Right forelimb (tissue), 1 donor: ENCODE data around the gene ITGB5.
"Not testable (repeated sequence)": the region's sequence is repeated elsewhere in the genome, so short reads cannot be mapped to it uniquely, and the experiment has no call there.

Experiments used
- DNase-seq: peaks from one replicate; pipeline ENCODE4 v3.0.0-alpha.2; 2018

The ITGB5 gene

DNA sequence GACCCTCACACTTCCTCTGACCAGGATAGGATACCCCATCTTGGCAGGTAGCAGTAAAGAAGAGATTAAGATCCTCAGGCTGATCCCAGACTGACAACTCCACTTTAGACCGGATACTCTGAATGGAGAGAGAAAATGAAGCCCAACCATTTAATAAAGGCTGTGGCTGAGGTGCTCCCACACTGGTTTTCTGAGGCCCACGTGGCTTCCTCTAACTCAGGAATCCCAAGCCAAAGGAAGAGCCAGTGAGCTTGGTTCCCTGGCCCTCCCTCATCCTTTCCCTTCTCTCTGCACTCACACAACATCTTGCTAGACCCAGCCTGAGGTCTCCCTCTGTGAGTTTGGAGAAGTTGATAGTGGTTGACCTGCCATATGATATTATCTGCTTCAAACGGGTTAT is 78.1 kb downstream of the ITGB5 start:
- no peak for DNase-seq

DNA sequence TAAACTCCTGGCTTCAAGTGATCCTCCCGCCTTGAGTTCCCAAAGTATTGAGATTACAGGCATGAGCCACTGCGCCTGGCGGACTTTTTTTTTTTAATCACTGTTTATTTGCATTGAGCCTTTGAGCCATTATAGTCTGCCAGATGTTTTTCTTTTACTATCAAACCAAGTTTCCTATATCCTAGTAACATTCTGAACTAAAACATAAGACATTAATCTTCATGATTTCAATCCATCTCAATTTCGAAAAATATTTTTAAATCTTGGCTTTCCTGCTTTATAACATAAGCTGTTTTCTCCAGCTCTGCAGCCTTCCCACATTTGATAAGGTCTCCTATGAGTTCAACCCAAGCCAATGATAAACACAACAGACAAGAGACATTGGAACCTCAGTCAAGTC is 81.5 kb downstream of the ITGB5 start:
- DNase-seq: no peak

DNA sequence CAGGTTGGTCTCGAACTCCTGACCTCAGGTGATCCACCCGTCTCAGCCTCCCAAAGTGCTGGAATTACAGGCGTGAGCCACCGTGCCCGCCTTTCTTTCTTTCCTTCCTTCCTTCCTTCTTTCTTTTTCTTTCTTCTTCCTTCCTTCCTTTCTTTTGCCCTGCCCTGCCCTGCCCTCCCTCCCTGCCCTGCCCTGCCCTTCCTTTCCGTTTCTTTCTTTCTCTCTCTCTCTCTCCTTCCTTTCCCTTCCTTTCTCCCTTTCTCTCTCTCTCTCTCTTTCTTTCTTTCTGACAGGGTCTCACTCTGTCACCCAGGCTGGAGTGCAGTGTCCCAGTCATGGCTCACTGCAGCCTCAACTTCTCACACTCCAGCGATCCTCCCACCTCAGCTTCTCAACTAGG is 82.3 kb downstream of the ITGB5 start:
- no peak for DNase-seq

DNA sequence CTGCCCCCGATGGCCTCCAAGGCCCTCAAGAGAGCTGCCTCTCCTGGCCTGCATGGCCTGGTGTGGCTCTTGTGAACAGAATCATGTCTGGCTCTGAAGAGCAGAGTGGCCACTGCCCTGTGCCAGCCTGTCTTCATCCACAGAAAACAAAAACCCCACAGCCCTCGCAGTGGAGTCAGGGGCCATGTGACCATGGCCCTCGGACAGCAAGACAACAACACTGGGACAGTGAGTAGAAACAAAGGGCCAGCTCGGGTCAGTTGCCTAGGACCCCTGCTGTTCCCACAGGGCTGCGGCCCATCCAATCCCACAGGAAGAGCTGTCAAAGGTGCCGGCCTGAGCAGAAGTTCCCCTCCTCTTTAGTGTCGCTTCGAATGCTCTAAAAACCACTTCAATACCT is 84.5 kb downstream of the ITGB5 start:
- no peak for DNase-seq

DNA sequence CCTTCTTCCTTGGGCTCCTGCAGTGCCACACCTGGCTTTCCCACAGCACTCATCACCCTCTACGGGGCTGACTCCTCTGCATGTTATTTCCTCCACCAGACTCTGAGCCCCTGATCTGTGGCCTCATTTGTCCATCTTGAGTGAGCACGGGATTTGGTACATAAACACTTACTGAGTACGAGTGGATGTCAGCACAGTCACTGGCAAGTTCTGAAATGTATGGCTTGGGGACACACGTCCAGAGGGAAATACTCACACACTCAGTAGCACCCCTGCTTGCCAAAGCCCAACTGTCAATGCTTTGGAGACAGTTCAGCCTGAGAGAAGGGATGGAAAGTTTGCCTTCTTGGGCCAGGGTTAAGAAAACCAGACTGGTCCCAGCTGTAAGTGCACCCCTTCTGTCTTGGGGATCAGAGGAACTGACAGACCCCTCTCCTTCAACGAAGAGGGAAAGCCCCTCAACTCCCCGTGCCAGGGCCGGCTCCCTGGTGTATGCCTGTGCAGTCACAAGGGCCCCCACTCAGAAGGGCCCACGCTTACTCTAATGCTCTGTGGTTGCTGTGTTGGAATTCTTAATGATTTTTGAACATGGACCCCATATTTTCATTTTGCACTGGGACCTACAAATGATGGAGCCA is 85.0 kb downstream of the ITGB5 start:
- DNase-seq: no peak

DNA sequence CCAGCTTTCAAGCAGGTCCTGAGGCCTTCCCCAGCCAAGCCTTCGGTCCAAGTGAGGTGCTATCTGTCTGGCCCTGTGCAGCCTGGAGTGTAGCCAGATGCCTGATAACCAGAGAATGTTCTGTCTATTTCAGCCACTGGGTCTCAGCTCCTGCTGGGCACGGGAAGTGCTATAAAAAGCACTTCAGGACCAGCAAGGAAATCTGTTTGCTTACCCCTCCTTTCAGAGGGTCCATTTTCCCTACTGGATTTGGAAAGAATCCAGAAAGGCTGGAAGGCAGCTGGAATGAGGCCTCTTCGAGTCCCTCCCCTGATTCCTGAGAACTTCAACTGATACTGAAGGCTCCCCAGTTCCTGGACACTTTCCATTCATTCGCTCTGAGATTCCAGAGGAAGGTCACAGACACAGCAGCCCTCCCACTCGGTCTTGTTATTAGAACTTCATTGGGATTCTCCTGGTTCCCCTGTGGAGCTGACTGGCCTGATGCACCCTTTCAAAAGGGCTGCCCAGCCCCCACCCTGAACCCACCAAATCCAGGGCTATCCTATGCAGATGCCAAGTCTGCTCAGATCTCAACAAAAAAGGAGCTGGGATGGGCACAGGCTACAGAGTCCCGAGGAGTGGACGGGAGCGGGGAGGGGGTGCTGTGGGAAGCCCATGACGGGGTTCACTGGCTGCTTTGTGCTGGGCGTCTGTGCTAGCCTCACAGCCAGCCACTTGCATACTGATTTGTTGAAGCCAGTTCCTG is 86.5 kb downstream of the ITGB5 start:
- no peak for DNase-seq

GRCh38 chr3:124800076-124800475 is 87.1 kb downstream of the ITGB5 start:
- DNase-seq: no peak

- DNase-seq: no peak
Measured at GRCh38 chr3:124799676-124800075, 87.5 kb downstream of the ITGB5 start.

GRCh38 chr3:124797426-124797945 is 89.7 kb downstream of the ITGB5 start:
- no peak for DNase-seq

GRCh38 chr3:124796477-124796876 is 90.7 kb downstream of the ITGB5 start:
- DNase-seq: no peak

- DNase-seq: no peak
Measured at GRCh38 chr3:124793054-124793739, 94.0 kb downstream of the ITGB5 start.

DNA sequence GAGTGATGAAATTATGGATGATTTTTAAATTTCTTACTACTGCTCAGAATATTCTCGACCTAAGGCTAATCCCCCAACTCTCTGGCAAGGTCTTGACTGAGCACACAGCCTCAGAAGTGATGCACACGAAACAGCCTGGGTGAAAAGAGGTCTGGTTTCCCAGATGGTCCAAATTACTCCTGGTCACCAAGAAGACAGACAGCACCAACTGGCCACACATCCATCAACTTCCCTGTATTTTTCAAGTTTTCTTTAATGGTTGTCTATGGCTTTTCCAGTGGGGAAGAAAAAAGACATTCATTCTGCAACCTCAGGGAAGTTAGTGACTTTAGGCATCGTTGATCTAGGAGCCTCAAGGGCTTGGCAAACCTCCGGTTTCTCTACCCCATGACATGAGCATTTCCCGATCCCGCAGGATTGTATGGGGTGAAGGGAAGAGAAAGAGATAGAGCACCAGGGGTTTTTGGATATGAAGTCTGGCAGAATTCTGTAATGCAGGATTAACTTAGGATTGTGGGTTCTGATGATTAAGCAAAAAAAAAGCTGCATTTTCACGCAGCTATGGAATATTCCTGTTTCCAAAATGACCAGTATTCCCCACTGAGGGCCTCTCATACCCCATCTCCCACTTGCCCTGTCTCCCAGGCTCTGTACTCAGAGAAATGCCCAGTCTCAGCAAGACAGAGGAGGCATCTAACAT is 94.7 kb downstream of the ITGB5 start:
- DNase-seq: no peak

GRCh38 chr3:124791639-124792151 is 95.5 kb downstream of the ITGB5 start:
- DNase-seq: no peak

DNA sequence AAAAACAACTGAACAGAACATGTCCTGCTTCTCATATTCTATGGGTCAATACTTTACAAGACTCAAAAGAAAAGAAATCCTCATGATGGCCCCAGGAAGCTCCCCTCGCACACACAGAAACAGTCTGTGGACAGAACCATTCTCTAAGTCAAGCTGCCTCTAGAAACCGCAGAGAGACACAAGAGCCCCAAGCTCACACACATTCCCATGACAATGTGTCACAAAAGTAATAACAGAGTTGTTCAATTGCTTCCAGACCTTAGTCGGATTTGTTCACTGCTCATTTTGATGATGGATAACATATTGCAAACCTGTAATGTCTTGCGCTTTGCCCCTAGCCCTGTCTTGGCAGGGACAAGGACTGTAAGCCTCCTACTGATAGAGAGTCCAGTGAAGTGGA is 96.0 kb downstream of the ITGB5 start:
- no peak for DNase-seq

DNA sequence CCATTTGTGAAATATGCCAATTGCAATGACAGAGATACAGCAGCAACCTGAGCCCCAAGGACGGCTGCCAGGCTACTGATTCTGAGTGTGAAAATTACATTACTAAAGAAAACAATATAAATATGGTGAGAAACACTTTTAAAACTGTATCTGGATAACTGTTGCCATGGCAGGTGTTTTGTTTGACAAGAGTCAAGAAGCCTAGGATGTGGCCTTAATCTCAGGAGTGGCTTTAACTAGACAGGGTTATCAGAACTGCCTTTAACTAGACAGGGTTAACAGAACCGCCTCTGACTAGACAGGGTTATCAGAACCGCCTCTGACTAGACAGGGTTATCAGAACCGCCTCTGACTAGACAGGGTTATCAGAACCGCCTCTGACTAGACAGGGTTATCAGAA is 98.1 kb downstream of the ITGB5 start:
- not testable (repeated sequence) for DNase-seq

GRCh38 chr3:124788254-124788745 is 98.9 kb downstream of the ITGB5 start:
- DNase-seq: no peak

DNA sequence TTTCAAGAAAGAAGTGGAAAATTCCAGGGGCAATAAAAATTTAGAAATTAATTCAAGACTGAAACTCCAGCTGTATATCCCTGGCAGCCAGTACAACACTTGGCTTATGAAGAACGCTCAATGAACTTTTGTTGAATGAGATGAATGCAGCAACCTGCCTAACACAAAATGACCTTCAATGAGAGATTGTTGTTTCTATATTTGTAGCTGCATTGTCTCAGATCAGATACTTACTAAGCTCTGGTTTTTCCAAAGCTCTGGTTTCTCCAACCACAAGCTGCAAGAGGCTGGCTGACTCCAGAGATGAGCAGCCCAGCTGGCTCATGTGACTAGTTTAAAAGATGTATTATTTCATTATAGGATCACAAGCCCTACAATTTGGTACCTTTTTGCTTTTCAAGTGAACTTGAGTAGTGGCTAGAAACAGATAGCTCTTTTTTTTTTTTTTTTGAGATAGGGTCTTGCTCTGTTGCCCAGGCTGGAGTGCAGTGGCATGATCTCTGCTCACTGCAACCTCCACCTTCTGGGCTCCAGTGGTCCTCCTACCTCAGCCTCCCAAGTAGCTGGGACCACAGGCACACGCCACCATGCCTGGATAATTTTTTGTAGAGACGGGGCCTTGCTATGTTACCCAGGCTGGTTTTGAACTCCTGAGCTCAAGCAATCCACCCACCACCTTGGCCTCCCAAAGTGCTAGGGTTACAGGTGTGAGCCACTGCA is 99.5 kb downstream of the ITGB5 start:
- DNase-seq: no peak

- no peak for DNase-seq
Measured at GRCh38 chr3:124786511-124787241, 100.5 kb downstream of the ITGB5 start.

- no peak for DNase-seq
Measured at GRCh38 chr3:124785973-124786372, 101.2 kb downstream of the ITGB5 start.

DNA sequence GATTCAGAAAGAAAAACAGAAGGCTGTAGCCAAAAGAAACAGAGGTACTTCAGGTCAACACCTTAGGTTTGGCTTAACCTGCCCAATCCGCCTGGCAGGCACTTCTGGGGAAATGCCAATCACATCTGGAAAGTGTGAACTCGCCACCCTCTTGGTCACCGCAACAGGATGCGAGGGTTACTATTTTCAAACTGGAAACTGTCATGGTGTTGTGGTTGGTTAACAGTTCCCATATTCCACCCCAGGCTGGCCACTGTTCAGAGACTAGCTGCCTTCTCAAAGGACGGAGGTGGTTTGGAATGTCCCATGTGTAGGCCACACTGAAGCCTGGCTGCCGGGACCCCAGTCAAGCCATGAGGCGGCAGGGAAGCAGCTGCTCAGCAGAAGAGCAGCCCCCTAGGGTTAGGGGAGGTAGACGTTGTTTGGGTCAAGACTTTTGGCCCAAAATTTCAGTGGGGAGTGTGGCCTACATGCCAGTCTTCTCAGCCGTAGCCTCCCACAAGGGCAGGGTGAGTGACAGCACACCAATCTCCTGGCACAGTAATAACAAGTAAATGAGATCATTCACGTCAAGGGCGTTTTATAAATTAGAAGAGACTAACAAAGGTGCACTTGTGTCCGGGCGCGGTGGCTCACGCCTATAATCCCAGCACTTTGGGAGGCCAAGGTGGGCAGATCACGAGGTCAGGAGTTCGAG is 102.3 kb downstream of the ITGB5 start:
- DNase-seq: no peak

GRCh38 chr3:124783696-124784095 is 103.5 kb downstream of the ITGB5 start:
- DNase-seq: no peak
